Tibial nerve (tissue), 4 donors: Measurements from ENCODE around the gene MLST8.

ENCODE experiments used
- EP300 ChIP-seq, 2 donors: sonication (generic); formaldehyde crosslinking; IDR thresholded peaks; one replicate each; pipeline ENCODE4 v1.6.1; 2017; ENCODE audit warnings: antibody characterized with exemption in 2 of 2, mild to moderate bottlenecking in 1 of 2
- TF ChIP-seq, protein P1 (sequence below), 5 experiments: fragments of 200-600 bp in 3 of 5; fragments of 450-650 bp in 2 of 5; sonication (generic) in 3 of 5; IDR thresholded peaks; one replicate each; pipeline ENCODE4 v1.5.1; 2016 to 2019; ENCODE audit warnings: antibody characterized with exemption in 5 of 5, mild to moderate bottlenecking in 3 of 5, moderate library complexity in 2 of 5

DNA sequence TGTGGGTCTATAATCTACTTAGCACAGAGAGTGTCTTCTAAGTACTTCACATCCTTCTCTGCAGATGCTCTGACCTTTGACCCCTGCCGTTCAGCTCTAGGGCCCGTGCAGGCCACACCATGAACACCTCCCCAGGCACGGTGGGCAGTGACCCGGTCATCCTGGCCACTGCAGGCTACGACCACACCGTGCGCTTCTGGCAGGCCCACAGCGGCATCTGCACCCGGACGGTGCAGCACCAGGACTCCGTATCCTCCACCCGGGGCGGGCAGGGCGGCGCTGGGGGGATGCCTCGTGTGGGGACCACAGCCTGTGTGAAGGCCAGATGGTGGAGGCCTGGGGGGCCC, 686 bp downstream of the MLST8 start:
- TF ChIP-seq, protein P1, sequence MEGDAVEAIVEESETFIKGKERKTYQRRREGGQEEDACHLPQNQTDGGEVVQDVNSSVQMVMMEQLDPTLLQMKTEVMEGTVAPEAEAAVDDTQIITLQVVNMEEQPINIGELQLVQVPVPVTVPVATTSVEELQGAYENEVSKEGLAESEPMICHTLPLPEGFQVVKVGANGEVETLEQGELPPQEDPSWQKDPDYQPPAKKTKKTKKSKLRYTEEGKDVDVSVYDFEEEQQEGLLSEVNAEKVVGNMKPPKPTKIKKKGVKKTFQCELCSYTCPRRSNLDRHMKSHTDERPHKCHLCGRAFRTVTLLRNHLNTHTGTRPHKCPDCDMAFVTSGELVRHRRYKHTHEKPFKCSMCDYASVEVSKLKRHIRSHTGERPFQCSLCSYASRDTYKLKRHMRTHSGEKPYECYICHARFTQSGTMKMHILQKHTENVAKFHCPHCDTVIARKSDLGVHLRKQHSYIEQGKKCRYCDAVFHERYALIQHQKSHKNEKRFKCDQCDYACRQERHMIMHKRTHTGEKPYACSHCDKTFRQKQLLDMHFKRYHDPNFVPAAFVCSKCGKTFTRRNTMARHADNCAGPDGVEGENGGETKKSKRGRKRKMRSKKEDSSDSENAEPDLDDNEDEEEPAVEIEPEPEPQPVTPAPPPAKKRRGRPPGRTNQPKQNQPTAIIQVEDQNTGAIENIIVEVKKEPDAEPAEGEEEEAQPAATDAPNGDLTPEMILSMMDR (IDR thresholded peaks at IDR 0.05), result peak in 1 of 5 experiments; percentile 4
- TF ChIP-seq EP300 (IDR thresholded peaks at IDR 0.05), result no peak
